GM12878 (cell line): ENCODE data around the gene KMO. TPM values are rescaled to one million over a fixed set of nuclear protein-coding genes. Genes with fewer than 3 reads are reported as not detected.

ENCODE experiments used
- BHLHE40 ChIP-seq, 2 experiments: fragments of 450-650 bp in 1 of 2; IDR thresholded peaks; 2 replicates each; pipeline ENCODE4 v1.6.1; 2011 to 2017; ENCODE audit warnings: low read depth in 2 of 2, borderline replicate concordance in 1 of 2, improper control_type of control experiment in 1 of 2, low read length in 1 of 2, mild to moderate bottlenecking in 1 of 2
- HCFC1 ChIP-seq: fragments of 150-350 bp; IDR thresholded peaks from 2 replicates; pipeline ENCODE4 v1.6.1; 2014; ENCODE audit warnings: low read length
- MTA2 ChIP-seq: fragments of 450-650 bp; IDR thresholded peaks from 2 replicates; pipeline ENCODE4 v1.6.1; 2016; ENCODE audit warnings: low read depth, mild to moderate bottlenecking, moderate library complexity
- NFIC ChIP-seq: IDR thresholded peaks from 2 replicates; pipeline ENCODE4 v1.6.1; 2012; ENCODE audit warnings: low read depth, mild to moderate bottlenecking, inconsistent platforms, low read length, moderate library complexity
- NFYB ChIP-seq: IDR thresholded peaks from 2 replicates; pipeline ENCODE4 v1.6.1; 2011; ENCODE audit warnings: low read depth, mild to moderate bottlenecking, low read length, improper control_type of control experiment, moderate library complexity; ENCODE audit not compliant: insufficient read depth
- PML ChIP-seq: IDR thresholded peaks from 2 replicates; pipeline ENCODE4 v1.6.1; 2012; ENCODE audit warnings: low read length, inconsistent platforms
- polyA plus RNA-seq, 11 experiments: library from polyadenylated mRNA; depleted of rRNA in 4 of 11; unstranded in 6 of 11; stranded (reverse) in 5 of 11; fragments of >200 nt; fragmentation: Nextera tagmentation in 4 of 11; fragmentation: Illumina TruSeq in 1 of 11; extraction: Ambion mirVana in 4 of 11; extraction: Trizol in 1 of 11; gene quantifications; 1 replicate in 1 of 11; 2 replicates in 10 of 11; pipeline versions ENCODE4 v1.2.1 to v1.2.3, GENCODE V29; 2011 to 2016; ENCODE audit warnings: inconsistent platforms in 2 of 11, missing spikeins in 2 of 11, low read depth in 1 of 11
- total RNA-seq, 4 experiments: library from RNA; depleted of rRNA in 3 of 4; stranded (reverse); fragments of >200 nt in 3 of 4; fragmentation: Illumina TruSeq in 1 of 4; extraction: Trizol in 1 of 4; gene quantifications; 2 replicates each; pipeline versions ENCODE4 v1.2.1 to v1.2.3, GENCODE V29; 2013 to 2021
- TF ChIP-seq, protein P1 (sequence below): fragments of 450-650 bp; IDR thresholded peaks from 2 replicates; pipeline ENCODE4 v1.6.1; 2016; ENCODE audit warnings: mild to moderate bottlenecking, moderate library complexity, borderline replicate concordance
- TF ChIP-seq, protein P2 (sequence below): fragments of 450-650 bp; IDR thresholded peaks from 2 replicates; pipeline ENCODE4 v1.6.1; 2016; ENCODE audit warnings: mild to moderate bottlenecking
- TF ChIP-seq, protein P3 (sequence below): fragments of 150-350 bp; IDR thresholded peaks from 2 replicates; pipeline ENCODE4 v1.6.1; 2014; ENCODE audit warnings: mild to moderate bottlenecking, low read depth, low read length

Gene KMO
- total and polyA plus RNA-seq, 10 of the 15 experiments (the other 5 are each of a cell fraction or from before 2014, with no cell fraction given) = 0.68 to 5.9 (median 1.5) TPM

DNA sequence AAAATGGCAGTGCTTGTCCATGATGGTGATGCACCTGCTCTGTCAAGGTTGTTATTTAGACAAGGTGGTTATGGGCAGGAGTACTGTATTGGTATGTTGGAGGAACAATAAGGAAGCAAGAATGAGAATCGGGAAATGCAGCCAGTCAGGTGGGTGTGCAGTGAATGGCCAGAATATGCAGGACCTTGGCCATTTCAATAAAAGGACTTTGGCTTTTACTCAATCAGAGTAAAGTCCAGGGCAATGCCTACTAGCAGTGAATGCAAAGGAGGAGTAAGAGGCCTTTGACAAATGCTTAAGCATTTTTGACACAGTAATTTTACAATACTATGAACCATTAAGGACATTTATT, 110.4 kb downstream of the KMO start (continued):
- TF ChIP-seq, protein P1, sequence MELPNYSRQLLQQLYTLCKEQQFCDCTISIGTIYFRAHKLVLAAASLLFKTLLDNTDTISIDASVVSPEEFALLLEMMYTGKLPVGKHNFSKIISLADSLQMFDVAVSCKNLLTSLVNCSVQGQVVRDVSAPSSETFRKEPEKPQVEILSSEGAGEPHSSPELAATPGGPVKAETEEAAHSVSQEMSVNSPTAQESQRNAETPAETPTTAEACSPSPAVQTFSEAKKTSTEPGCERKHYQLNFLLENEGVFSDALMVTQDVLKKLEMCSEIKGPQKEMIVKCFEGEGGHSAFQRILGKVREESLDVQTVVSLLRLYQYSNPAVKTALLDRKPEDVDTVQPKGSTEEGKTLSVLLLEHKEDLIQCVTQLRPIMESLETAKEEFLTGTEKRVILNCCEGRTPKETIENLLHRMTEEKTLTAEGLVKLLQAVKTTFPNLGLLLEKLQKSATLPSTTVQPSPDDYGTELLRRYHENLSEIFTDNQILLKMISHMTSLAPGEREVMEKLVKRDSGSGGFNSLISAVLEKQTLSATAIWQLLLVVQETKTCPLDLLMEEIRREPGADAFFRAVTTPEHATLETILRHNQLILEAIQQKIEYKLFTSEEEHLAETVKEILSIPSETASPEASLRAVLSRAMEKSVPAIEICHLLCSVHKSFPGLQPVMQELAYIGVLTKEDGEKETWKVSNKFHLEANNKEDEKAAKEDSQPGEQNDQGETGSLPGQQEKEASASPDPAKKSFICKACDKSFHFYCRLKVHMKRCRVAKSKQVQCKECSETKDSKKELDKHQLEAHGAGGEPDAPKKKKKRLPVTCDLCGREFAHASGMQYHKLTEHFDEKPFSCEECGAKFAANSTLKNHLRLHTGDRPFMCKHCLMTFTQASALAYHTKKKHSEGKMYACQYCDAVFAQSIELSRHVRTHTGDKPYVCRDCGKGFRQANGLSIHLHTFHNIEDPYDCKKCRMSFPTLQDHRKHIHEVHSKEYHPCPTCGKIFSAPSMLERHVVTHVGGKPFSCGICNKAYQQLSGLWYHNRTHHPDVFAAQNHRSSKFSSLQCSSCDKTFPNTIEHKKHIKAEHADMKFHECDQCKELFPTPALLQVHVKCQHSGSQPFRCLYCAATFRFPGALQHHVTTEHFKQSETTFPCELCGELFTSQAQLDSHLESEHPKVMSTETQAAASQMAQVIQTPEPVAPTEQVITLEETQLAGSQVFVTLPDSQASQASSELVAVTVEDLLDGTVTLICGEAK = no peak
- TF ChIP-seq, protein P2, sequence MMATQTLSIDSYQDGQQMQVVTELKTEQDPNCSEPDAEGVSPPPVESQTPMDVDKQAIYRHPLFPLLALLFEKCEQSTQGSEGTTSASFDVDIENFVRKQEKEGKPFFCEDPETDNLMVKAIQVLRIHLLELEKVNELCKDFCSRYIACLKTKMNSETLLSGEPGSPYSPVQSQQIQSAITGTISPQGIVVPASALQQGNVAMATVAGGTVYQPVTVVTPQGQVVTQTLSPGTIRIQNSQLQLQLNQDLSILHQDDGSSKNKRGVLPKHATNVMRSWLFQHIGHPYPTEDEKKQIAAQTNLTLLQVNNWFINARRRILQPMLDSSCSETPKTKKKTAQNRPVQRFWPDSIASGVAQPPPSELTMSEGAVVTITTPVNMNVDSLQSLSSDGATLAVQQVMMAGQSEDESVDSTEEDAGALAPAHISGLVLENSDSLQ = no peak
- TF ChIP-seq MTA2 (no peak), NFIC (no peak), HCFC1 (no peak), NFYB (no peak), BHLHE40 (IDR thresholded peaks at IDR 0.05; ENCODE audit: borderline replicate concordance in 1 of 2, low read depth in 2 of 2, low read length in 1 of 2) (no peak), PML (no peak)
- TF ChIP-seq, protein P3, sequence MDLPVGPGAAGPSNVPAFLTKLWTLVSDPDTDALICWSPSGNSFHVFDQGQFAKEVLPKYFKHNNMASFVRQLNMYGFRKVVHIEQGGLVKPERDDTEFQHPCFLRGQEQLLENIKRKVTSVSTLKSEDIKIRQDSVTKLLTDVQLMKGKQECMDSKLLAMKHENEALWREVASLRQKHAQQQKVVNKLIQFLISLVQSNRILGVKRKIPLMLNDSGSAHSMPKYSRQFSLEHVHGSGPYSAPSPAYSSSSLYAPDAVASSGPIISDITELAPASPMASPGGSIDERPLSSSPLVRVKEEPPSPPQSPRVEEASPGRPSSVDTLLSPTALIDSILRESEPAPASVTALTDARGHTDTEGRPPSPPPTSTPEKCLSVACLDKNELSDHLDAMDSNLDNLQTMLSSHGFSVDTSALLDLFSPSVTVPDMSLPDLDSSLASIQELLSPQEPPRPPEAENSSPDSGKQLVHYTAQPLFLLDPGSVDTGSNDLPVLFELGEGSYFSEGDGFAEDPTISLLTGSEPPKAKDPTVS = no peak
